ENCODE results near the gene DARS1.

Gene DARS1

DNA sequence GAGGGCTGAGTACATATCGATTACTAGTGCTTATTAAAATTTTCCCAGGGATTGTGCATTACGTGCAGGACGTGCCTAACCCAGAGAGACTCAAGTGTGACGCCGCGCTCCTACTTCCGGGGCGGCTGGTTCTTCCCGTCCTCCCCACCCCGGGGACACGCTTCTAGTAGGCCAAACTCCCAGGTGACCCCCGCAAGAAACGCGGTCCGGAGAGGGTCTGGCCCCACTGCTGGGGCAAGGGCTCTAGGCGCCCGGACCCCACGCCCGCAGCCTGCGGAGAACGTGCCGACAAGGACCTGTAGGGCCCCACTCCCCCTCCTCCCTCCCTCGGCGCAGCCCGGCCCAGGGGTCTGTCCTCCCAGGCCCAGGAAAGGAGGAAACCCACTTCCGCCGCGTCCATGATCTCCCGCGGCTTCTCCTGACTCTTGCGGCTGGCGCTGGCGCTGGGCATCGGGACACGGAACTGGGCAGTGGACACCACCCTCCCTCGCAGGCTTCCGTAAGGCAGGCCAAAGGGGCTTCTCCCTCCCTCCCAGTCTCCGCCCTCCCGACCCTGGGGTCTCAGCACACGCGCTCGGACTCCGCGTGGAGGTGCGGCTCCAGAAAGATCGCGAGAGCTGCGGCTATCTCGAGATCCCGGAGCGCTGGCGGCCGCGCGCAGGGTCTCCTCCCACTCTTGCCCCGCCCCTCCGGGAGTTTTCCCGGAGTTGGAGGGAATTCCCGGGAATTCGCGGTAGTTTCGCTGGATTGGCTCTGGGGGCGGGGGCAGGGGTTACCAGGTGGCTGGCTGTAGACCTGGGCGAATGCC, at the start of gene DARS1:
TSS of gene DARS1 (minus strand) at position 609 of the 808 bp plus-strand sequence. CDS start at position 451, 158 bp downstream.
- DNase-seq (ENCODE audit: low read depth): peak; percentile 88

GRCh38 chr2:136034629-136035028, 49.2 kb upstream of the DARS1 start:
- DNase-seq (ENCODE audit: low read depth): no peak

- no peak for DNase-seq (ENCODE audit: low read depth)
These were observed 47.5 kb upstream of the DARS1 start for GRCh38 chr2:136032817-136033535.

DNA sequence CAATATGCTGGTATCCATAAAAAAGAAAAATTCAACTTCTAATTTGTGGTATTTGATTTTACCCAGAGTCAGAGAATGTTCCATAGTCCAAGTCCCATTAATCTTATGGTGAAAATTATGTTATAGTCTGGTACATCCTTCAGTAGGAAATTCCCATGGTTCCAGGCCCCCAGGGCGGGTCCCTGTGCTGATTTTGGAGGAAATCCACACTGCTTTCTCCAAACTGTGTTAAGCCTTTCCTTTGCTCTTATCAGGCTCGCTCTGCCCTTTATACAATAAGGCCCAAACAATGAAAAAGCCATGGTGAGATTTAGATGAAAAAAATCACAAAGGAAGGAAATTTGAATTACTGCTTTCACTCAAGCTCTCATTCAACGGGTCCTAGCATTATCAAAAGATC, 46.8 kb upstream of the DARS1 start:
- no peak for DNase-seq (ENCODE audit: low read depth)

GRCh38 chr2:136031711-136032110, 46.3 kb upstream of the DARS1 start:
- no peak for DNase-seq (ENCODE audit: low read depth)

DNA sequence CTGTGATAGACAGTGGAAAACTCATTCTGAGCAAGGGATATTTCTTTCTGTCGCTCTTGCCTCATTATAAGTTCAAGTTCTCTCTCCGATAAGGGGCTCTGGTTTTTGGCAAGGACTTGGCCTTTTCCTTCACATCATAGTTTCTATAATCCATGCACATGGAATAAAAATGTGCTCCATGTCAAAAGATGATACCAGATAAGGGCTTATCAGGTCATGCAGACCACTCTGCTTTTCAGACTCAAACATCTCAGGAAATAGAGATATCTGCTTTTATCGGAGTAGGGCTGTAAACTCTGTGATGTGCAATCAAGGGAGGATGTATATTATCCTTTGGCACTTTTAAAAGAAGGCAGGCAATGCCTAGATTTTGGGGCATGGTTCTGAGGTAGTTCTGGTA, 45.0 kb upstream of the DARS1 start:
- no peak for DNase-seq (ENCODE audit: low read depth)

- DNase-seq (ENCODE audit: low read depth): no peak
These were observed 43.7 kb upstream of the DARS1 start for GRCh38 chr2:136029149-136029548.

- DNase-seq (ENCODE audit: low read depth): no peak
These were observed 42.6 kb upstream of the DARS1 start for GRCh38 chr2:136028001-136028400.

GRCh38 chr2:136027112-136027511, 41.7 kb upstream of the DARS1 start:
- no peak for DNase-seq (ENCODE audit: low read depth)

DNA sequence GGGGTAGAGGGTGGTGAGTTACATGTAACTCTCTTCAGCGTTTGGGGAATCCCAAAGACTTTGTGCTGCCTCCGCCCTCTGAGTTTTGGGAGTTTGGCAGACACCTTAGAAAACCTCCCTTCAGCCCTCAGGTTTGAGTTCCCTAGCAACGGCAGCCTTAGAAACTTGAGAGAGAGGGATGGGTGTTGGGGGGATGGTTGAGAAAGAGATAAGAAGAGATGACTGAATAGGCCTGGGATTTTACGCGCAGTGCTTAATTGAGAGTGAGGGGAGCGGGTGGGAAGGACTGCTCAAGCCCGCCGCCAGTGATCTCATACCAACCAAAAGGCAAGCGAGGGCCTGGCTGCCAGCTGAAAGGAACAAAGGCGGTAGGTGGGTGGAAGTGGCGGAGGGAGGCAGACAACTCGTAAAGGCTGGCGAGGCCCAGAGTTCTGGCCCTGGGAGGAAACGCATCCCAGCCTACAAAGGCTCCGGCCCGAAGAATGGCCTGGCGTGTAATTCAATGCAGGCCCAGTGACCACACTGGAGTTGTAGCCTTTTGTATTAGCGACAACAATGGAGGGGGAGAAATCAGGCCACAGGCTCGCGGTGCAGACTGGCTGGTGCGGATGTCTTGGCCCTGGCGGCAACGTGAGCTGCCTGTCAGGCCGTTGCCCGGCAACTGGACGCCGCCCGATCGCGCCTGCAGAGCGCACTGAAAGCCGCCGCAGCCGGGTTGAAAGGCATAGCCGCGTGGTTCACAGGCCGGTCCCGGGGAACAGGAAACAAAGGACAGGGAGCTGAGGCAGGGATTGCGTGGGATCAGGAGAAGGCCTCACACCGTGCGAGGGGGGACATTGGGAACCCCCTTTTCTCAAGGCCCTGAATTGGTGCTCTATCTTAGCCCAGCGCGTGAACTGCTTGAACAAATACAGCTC, 39.9 kb upstream of the DARS1 start:
- DNase-seq (ENCODE audit: low read depth): peak; percentile 6

DNA sequence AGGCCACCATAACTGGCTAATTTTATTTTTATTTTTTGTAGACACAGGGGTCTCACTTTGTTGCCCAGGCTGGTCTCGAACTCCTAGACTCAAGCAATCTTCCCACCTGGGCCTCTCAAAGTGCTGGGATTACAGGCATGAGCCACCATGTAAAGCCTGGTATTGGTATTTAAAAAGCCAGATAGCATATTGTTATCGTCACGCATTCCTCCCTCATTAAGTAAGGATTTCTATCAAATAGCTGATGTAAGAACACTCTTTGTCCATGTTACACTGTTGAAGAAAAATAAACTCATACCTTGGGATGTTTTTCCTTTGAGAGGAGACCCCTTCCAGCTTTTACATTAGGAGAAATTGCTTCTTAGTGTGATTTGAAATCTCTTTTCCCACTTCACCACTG, 39.2 kb upstream of the DARS1 start:
- DNase-seq (ENCODE audit: low read depth): no peak

- DNase-seq (ENCODE audit: low read depth): no peak
These were observed 38.8 kb upstream of the DARS1 start for GRCh38 chr2:136024185-136024584.

DNA sequence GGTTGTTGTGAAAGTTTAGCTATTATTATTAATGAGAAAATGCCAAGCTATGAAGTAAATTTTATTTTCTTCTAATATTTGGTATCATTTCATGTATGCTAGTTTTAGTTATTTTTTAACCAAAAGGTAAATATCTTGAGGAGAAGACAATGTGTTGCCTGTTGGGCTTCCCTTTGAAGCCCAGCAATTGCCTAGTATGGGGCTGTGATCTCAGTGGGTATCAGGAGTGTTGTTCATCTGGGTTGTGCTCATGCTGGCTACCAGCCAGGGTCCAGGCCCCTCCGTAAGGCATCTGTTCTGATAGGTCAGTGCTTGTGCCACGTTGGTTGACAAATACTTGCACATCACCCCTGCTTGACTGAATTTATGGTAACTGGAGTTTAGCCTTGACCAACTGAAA, 38.0 kb upstream of the DARS1 start:
- DNase-seq (ENCODE audit: low read depth): no peak

DNA sequence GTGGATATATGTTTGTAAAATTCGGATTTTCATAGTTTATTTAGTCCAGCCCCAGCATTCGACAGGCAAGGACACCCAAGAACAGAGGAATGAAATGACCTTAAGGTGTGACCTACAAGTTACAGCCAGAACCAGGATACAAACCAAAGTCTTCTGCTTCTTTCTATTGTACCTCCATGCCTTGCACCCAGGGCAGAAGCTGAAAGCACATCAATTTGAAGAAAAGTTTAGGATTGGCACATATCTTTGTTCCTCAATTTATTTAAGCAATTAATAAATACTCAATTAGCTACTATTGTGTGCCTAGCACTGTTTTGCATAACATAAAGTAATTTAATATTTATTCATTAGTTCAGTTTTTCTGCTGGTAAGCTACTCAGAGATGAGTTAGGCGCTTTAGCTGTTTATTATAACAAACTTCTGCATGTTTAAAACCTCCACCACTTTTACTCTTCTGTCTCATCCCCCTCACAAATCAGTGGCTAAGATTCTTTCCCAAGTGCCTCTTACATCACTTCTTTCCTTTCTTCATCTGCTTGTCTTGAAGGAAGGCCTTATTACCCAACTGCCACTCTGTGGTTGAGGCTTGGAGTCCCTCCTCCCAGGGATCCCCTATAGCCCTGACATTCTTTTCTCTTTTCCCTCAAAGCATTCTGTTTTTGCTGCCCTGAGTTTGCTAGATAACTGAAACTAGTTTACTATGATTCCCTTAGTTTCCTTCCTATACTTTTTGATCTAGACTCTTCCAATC, 37.1 kb upstream of the DARS1 start:
- no peak for DNase-seq (ENCODE audit: low read depth)

- DNase-seq (ENCODE audit: low read depth): no peak
These were observed 36.5 kb upstream of the DARS1 start for GRCh38 chr2:136021976-136022375.

DNA sequence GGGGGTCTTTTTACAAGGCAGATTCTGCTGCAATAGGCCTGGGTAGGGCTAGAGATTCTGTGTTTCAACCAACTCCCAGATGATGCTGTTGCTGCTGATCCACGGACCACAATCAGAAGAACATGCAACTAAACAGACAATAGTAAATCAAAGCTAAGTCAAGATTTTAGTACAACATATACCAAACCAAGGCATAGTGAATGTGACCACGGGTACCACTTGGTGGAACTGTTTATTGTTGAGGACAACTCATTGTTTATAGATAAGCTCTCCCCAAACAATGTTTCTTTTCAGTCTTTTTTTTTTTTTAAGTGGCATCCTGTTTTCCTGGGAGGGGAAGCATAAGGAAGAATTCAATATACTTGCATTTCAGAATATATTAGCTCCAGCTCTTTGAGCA, 36.0 kb upstream of the DARS1 start:
- DNase-seq (ENCODE audit: low read depth): no peak

DNA sequence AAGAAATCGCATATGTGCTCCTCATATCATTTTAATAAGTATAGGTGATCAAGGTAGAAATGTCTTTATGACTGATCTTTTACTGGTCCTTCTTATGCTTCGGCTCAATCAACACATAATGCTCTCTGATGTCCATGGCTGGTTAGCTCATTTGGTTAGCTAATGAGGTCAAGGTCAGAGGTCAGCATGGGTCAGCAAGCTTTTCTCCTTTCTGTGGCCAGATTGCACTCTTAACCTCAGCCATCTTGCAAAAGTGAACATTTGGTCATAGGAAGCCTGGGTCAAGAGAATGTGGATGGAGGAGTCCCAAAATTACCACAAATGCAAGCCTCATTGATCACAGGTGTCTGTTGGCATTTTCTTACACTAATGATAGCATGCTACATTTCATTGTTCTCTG, 35.4 kb upstream of the DARS1 start:
- no peak for DNase-seq (ENCODE audit: low read depth)

DNA sequence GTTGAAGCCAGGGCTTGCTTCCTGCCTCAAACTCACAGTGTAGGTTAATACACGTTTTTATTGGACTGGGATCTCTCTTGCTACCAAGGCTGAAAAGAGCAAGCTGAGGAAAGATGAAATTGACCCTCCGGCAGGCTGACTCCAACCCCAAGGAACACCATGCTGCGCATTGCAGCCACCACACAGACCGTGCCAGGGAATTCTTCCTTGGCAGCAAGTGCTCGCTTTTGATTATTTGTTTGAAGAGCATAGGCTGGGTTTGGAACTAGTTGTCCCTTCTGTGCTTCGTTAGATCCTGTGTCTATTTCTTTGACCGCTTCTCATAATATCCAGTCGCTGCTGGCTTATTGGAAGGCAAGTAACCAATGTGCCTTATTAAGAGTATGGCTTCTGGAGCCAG, 34.4 kb upstream of the DARS1 start:
- no peak for DNase-seq (ENCODE audit: low read depth)

- no peak for DNase-seq (ENCODE audit: low read depth)
These were observed 33.9 kb upstream of the DARS1 start for GRCh38 chr2:136019306-136019705.

DNA sequence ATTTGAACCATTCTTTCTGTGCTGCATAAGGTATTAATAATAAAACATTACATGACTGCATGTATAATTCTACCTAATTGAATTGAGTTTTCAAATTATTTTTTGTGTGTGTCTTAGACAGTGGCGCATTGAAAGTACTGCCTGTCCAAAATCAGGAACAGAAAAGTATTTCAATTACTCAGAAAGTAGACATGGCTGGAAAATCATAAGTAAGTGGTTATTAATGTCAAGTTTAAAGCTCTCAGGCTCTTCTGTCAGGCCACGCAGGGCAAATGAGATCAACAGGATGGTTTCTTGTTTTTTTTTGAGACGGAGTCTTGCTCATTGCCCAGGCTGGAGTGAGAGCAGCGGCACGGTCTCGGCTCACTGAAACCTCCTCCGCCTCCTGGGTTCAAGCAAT, 32.4 kb upstream of the DARS1 start:
- no peak for DNase-seq (ENCODE audit: low read depth)

DNA sequence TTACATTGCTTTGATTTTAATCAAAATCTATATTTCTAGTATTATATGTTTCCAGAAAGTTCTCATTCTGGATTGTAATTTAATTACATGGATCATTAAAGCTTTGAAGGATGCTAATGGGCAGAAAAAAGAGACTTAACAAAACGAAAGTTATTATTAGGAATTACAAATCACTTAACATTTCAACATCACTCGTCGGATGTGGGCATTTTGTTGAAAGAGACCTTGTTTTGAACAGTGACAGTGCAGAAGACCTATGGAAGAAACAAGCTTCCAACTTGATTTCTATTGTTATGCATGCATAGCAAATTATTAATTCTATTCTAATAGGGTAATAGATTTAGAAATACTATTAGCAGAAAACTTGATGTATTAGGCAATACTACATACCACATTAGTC, 31.4 kb upstream of the DARS1 start:
- DNase-seq (ENCODE audit: low read depth): no peak

DNA sequence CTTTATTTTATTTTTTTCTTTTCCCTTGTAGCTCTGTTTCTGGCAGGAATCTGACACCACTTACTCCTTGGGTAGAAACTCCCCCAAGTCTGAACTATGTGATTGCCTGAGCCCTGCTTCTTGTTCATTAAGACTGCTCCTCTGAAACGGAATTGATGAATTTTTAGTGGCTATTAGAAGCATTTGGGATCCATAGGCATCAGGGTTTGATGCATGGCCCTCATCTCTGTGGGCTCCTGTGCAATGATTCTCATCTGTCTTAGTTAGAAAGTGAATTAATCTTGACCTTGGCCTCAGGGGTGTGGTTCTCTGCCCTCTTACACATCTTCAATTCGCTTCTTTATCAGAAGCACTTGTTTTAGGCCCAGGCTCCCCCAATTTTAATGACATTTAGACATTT, 31.0 kb upstream of the DARS1 start:
- no peak for DNase-seq (ENCODE audit: low read depth)

Measured in stromal cell of bone marrow (primary cell).